ENCODE data around the gene C21orf58.
"Not testable (repeated sequence)": the region's sequence is repeated elsewhere in the genome, so short reads cannot be mapped to it uniquely, and the experiment has no call there.

The C21orf58 gene

DNA sequence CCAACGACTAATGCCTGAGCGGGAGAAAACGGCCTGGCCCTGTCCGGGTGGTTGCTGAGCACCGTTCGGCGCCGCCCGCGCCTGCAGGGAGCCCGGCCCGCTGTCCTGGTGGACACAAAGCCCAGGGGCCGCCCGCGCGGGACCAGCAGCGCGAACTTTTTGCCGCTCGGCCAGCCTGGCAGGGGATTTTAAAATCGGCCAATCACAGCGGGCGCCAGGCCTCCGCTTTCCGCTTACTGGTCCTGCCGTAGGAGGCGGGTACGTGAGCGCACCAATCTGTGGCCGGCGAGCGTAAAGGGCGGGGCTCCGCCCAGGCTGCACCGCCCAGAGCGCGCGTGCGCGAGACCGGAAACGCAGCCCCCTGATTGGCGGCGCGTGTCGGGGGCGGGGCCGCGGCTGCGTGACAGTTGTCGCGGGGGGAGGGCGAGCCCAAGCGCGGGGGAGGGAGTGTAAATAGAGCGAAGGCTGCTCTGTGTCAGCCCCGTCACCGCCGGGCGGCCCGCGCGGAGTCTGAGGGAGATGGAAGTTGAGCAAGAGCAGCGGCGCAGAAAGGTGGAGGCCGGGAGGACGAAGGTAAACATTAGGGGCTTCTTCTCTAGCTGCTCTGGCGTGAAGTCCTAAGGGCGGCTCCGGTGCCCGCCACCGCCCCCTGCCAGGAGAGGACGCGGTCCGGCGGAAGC is at the start of gene C21orf58, which contains the start of gene PCNT:
C21orf58 (minus strand) TSS at position 161 of the 680 bp plus-strand sequence. CDS start 1,132 bp downstream, outside the sequence.
PCNT (plus strand) TSS at position 447 of the 680 bp plus-strand sequence; CDS start at position 520, 73 bp downstream.
- DNase-seq (ENCODE audit: low spot score): peak; percentile 98

DNA sequence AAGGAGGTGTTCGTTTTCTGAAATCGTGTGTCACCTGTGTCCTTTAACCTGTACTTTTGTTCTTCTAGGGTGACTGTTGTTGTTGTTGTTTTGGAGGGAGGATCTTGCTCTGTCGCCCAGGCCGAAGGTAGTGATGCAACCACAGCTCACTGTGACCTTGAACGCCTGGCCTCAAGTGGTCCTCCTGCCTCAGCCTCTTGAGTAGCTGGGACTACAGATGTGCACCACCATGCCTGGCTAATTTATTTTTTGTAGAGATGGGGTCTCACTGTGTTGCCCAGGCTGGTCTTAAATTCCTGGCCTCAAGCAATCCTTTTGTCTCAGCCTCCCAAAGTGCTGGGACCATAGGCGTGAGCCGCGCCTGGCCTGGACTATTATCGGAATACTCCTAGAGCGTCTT is 49.3 kb upstream of the C21orf58 start:
- DNase-seq (ENCODE audit: low spot score): not testable (repeated sequence)

DNA sequence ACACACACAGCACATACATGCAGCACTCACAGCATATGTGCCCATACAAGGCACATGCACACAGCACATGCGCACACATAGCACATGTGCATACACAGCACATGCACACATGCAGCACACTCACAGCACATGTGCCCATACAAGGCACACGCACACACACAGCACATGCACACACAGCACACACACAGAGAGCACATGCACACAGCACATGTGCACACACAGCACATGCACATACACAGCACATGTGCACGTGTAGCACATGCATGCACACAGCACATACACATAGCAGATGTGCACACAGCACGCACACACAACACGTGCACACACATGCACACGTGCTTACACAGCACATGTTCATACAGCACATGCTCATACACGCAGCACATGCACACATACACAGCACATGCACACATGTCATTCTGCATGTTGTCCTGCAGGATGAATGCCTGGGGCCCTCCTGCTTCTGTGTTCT is 48.4 kb upstream of the C21orf58 start:
- DNase-seq (ENCODE audit: low spot score): no peak

DNA sequence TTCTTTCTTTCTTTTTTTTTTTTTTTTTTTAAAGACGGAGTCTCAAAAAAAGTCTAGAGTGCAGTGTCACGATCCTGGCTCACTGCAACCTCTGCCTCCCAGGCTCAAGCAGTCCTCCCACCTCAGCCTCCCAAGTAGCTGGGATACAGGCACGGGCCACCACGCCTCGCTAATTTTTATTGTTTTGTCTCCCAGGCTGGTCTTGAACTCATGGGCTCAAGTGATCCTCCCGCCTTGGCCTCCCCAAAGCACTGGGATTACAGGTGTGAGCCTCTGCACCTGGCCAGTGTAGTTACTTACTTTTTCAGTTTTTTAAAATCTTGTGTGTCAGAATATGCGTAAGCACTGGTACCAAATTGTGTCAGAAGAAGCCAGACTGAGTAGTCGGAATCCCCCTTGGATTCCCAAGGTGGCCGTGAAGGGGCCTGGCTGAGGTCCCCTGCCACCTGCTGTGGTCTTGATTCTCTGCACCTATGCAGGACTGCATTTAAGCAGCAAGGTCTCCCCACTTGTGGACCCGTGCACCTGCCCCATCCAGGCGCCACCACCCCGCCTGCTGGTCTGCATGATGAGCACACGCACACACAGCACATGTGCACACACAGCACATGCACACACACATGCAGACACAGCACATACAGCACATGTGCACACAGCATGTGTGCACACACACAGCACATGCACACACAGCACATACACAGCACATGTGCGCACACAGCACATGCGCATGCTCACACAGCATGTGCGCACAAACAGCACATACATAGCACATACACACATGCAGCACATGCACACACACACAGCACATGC is 47.7 kb upstream of the C21orf58 start:
- no peak for DNase-seq (ENCODE audit: low spot score)

DNA sequence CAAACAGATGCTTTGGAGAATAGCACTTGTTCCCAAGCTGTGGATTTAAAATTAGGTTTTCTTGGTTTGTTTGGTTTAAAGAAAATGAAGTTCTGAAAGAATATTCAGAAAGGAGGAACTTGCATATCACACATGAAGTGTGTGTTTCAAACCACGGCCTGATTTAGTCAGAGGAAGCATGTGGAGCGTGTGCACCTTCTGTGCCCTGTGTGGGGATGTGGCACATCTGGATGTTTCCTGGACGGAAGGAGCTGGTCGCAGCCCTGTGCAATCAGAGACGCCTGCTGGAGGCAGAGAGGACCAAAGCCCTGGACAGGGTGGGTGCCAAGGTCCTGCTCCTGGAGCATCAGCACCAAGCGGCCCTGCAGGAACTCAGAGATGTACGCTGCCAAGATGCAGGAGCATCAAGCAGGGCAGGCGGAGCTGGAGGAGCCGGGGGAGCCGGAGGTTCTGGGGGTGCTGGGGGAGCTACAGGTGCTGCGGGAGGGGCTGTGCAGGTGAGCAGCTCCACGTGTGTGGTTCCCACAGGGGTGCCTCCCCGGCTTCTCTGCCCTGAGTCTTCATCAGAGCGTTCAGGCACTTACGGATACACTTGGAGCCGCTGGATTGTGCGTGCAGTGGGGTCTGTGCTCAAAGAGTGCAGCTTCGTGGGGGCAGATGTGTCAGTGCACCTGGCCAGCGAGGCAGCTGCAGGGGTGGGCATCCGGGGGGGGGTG is 46.0 kb upstream of the C21orf58 start:
- DNase-seq (ENCODE audit: low spot score): no peak

DNA sequence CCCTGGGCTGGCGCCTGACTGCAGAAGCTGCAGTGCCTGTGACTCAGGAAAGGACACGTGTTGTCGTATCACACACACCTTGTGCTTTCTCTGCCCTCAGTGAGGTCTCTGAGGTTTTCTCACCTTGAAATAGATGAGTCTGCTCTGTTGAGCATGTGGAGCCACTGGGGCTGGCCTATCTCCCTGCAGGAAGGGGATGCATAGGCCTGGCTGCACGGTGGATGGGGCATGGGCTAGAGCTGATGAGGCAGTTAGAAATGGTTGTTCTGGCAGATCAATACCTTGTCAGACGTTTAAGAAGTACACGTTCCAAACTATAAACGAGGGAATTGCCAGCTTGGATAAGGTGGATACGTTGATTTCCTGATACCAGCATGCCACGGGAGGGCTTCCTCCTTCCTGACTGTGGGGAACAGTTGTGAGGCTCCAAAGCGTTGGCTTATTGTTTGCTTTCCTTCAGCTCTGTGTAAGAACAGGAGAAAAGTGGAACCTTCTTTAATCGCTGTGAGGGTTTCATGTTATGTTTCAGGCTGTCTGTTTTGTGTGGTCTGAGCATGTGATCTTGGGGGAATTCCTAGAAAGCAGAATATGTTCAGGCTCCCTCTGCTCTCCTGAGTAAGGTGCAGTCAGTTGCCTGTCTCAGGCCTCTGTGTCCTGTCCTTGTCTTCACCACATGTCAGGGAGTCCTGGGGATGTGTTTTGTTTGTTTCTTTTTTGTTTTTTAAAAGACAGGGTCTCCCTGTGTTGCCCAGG is 45.0 kb upstream of the C21orf58 start:
- DNase-seq (ENCODE audit: low spot score): peak; percentile 59

DNA sequence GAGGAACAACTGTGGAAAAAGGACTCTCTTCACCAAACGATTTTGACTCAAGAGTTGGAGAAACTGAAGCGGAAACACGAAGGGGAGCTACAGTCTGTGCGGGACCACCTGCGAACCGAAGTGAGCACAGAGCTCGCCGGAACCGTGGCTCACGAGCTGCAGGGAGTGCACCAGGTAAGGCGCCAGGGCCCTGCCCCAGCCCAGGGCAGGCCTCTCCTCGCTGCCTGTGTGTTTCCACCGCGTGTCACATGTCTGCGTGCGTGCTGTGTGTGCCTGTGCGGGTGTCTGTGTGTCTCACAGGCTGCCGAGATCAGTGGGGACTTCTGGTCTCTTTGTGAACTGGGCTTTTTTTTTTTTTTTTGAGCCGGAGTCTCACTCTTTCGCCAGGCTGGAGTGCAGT is 43.3 kb upstream of the C21orf58 start:
- DNase-seq (ENCODE audit: low spot score): no peak

DNA sequence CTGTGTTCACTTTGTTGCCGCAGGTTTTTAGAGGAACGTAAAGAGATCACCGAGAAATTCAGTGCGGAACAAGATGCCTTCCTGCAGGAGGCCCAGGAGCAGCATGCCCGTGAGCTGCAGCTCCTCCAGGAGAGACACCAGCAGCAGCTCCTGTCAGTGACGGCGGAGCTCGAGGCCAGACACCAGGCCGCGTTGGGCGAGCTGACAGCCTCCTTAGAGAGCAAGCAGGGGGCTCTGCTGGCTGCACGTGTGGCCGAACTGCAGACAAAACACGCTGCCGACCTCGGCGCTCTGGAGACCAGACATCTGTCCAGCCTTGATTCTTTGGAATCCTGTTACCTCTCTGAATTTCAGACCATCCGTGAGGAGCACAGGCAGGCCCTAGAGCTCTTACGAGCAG is 42.9 kb upstream of the C21orf58 start:
- DNase-seq (ENCODE audit: low spot score): no peak

DNA sequence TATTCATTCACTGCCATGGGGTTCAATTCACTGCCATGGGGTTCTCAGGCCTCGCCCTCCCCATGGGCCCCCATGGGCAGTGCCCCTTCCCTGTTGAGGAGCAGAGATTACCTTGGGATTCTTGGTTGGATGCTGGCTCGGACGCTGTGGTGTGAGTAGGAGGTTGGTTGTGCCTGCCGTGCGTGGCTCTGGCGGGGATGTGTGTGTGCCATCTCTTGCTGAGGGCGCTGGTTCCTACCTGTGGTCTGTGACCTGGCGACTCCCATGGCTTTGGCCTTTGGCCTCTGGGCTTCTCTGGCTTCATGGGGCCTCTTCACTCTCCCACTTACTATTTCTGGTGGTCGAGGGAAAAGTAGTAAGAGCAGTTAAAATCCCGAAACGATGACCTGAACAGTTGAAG is 42.4 kb upstream of the C21orf58 start:
- DNase-seq (ENCODE audit: low spot score): no peak

DNA sequence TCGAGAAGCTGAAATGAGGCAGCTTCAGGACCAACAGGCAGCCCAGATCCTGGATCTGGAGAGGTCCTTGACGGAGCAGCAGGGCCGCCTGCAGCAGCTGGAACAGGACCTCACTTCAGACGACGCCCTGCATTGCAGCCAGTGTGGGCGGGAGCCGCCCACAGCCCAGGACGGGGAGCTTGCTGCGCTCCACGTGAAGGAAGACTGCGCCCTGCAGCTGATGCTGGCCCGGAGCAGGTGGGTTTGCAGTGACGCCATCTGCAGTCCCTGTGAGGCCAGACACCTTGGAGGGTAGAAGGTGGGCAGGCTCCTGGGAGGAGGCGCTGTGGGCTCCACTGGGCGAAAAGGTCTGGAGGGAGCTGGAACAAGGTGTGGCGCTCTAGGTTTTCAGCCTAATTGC is 40.0 kb upstream of the C21orf58 start:
- no peak for DNase-seq (ENCODE audit: low spot score)

DNA sequence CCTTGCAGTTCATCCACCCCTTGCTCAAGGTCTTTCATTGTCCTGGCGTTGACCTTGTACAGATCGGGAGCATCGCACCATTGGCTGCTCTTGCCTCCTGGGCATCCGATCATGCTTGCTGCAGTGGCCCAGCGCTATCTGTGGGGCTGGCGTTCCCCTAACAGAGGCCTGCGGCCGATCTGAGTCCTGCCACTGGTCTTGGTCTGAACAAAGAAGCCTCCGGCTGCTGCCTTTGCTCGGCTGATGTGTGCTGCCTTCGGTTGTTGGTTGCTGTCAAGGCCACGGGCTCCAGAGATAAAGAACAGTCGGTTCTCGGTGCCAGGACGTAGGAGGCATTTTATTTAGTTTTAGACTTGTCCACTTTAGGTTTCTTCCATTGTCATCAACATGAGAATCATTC is 39.3 kb upstream of the C21orf58 start:
- no peak for DNase-seq (ENCODE audit: low spot score)

DNA sequence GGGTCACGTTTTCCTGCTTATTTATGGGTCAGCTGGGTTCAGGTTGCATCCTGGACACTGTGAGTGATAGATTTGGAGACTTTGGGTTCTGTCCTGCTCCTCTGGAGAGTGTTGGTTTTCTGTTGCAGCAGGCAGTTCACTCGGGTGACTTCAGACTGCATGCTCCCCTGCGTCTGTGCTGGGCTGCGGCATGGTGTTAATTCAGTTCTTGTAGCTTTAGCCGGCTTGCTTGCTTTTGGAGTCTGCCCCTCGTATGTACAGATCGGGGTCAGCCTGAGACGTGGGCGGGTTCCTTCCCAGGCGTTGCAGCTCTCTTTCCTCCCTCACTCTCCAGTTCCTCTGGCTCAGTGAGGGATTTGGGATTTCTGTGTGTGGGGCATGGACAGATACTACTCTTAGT is 38.3 kb upstream of the C21orf58 start:
- DNase-seq (ENCODE audit: low spot score): no peak

DNA sequence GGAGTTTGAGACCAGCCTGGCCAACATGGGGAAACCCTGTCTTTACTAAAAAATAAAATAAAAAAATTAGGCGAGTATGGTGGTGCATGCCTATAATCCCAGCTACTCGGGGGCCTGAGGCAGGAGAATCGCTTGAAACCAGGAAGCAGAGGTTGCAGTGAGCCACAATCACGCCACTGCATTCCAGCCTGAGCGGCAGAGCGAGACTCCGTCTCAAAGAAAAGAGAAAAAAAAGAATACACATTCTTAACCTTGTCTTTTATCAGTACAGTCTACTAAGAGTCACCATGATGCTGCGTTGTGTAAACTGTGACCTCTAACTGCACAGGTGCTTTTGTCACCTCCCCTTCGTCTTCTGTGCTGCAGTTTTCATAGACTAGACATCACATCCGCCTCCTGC is 37.5 kb upstream of the C21orf58 start:
- no peak for DNase-seq (ENCODE audit: low spot score)

DNA sequence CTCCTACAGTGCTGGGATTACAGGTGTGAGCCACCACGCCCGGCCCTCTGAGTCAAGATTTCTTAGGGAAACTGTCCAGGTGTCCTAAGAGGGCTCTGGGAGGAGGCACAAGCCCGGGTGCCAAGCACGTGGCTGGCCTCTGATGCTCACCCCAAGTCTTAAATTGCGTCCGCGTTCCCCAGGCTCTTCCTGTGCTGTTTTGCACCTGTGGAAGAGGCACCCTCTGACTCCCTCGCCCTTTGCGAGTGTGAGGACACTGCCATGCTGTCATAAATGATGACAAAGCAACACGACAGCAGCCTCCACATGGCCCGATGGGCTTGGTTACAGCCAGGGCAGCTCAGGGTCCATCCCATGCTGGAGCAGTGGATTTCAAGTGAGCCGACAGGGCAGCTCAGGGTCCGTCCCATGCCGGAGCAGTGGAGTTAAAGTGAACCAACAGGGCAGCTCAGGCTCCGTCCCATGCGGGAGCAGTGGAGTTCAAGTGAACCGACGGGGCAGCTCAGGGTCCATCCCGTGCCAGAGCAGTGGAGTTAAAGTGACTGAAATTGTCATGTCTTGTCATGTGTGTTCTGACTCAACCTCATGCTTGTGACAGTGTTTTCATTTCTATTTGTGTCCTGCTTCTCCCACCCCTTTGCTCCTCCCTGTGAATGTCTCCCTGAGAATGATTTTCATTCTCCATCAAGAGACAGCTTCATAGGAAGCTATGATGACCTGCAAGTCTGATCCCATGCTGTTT is 34.2 kb upstream of the C21orf58 start:
- DNase-seq (ENCODE audit: low spot score): no peak

DNA sequence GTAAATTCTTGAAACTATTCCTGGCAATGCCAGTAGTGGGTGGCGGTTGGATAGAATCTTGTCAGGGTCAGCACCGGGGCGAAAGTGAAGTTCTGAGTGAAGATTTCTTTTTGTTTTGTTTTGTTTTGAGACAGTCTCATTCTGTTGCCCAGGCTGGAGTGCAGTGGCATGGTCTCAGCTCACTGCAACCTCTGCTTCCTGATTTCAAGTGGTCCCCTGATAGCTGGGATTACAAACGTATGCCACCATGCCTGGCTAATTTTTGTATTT is 33.6 kb upstream of the C21orf58 start:
- no peak for DNase-seq (ENCODE audit: low spot score)

DNA sequence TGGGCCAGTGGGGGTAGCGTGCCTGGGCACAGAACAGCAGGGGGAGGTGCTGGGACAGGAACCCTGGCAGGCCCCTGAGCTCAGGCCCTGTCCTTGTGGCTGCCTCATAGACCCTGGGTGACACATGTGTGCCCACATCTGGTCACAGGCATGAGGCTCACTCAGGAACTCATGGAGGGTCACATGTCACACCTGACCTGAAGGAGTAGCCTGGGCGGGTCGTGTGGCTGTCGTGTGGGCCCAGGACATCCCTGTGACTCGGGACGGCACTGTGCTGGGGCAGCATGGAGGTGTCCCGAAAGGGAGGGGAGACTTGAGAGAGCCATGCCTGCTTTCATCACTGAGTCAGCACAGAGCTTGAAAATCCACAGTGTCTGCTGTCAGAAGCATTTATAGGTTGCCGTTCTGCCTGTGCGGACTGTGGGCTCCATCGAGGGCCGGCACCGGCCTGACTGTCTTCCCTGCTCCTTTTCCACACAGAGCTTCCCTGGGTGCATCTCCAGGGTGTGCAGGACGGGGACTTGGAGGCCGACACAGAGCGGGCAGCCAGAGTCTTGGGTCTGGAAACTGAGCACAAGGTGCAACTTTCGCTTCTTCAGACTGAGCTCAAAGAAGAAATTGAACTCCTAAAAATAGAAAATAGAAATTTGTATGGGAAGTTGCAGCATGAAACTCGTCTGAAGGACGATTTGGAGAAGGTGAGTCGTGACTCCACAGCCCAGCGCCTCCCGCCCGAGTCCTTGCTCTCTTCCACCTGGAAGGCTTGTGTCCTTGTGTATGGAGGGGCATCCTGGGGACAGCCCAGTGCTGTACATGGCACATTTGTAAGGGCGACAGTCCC is 33.0 kb upstream of the C21orf58 start:
- no peak for DNase-seq (ENCODE audit: low spot score)

DNA sequence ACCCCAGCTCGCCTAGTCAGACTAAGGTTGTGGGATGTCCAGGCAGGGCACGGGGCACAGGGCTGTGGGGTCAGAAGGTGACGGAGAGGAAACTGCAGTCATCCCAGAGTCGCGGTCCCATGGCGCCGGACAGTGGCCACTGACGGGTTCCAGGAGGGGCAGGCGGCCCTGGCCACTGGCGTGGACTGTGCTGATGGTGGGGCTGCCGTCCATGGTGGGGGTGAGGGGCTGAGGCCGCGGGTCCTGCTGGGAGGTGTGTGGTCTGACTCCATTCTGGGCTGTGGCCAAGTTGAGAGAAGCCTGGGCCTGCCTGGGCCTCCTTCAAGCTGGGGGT is 32.3 kb upstream of the C21orf58 start:
- DNase-seq (ENCODE audit: low spot score): no peak

DNA sequence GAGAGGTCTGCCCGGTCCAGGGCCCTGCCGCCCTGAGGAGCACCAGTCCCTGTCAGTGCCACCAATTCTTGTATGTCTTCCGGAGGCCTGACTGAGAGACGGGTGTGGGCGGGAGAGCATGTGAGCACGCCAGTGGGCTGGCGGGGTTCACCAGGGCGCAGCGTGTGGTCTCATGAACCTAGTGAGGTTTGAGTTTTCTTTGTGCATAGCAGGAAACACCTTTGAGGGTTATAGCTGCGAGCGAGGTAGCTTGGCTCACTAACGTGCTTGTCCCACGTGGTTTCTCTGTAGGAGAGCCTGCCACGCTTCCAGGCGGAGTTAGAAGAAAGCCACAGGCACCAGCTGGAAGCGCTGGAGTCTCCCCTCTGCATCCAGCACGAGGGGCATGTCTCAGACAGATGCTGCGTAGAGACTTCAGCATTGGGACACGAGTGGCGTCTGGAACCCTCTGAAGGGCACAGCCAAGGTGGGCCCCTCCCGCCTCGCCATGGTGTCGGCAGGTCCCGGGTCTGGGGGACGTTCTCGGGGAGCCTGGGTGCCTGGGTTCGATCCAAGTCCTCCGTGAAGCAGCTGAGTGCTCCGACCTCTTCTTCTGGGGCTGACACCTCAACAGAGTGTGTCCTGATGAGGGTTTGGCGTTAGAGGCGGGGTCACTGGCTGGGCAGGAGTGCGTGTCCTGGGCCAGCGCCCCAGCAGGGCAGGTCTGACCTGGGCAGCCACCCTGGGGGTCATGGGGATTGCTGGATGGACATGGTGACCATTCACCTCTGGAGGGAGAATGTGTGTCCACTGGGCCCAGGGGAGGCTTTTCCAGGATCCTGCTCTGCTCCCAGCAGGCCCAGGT is 31.7 kb upstream of the C21orf58 start:
- DNase-seq (ENCODE audit: low spot score): no peak

DNA sequence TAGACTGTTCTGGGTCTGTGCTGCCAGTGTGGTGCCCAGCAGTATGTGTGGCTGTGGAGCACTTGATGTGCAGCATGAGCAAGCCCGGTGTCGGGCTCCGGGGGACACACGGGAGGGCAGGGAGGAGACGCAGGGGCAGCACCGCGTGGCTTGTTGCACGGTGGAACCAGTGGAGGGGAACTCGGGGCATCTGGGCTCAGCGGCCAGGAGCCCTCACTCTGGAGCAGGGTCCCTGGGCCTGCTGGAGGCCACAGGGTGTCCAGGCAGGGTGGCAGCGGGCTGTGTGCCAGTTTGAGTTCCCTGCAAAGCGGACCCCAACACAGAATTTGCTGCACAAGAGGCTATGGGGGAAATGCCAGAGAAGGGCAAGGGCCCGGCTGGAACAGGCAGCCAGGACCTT is 30.8 kb upstream of the C21orf58 start:
- DNase-seq (ENCODE audit: low spot score): no peak

DNA sequence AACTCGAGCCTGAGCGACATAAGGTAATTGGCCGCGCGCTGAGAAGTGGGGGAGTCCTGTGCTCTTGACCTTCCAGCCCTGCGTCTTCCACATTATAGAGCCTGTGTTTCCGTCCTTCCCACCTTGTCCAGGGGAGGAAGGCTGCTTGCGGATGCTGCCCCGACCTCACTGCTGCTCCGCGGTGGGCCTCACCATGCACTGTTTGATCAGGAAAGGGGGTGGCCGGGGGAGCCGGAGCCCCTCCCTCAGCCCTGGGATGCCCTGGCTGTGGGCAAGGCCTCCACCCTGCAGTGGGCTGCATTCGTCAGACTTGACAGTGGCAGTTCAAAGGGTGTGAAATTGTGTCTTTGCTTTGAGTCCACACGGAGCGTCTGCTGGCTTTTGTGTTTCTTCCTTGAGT is 30.4 kb upstream of the C21orf58 start:
- DNase-seq (ENCODE audit: low spot score): no peak
